DMS153 treated with DMSO at 0.1 percent for 48 hours (cell line): ENCODE measurements around the gene ANKRD22.
"Not testable (repeated sequence)": the region's sequence is repeated elsewhere in the genome, so short reads cannot be mapped to it uniquely, and the experiment has no call there.

Source experiments
- DNase-seq: peaks from one replicate; lab custom pipeline; 2025; ENCODE audit not compliant: unreplicated experiment; lab: John Stamatoyannopoulos, UW

Gene ANKRD22

DNA sequence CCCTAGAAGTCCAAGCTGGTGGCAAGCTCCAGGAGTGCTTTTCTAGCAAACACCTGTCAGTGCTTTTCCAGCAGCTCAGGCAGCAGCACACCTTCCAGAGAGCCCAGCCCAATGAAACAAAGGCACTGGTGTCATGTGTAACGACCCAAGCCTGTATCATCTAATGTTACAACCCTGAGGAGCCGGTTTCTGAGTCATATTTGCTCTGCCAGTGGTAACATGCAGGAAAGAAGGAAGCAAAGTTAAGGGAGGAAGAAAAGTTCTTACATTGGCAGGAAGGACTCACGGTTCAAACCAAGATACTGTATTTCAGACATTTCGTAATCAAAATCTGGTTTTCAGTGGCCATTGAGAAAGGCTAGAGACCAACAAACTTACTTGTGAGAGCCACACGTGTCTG lies at the start of gene ANKRD22:
Gene ANKRD22, minus strand, starts transcription at position 139 of the 400 bp plus-strand sequence. CDS start 237 bp downstream, outside the sequence.
- DNase-seq, result peak; percentile 45

DNA sequence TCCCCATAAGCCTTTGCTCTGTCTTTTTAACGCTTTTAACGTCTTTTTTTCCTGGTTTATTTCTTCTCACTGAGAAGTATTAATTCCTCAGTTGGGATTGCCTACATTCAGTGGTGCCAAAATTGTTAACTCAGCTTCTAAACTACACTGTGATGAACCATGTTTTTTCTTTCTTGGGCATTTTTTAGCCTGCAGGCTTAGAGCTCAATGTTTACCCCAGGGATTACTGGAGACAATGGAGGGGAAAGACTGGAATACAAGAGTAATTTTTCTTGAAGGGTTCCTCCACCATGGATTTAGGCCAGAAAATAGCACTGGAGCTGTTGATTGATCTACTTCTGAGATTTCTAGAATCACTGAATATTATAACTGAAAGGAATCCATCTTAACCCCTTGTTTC lies 48.2 kb upstream of the ANKRD22 start:
- no peak for DNase-seq

DNA sequence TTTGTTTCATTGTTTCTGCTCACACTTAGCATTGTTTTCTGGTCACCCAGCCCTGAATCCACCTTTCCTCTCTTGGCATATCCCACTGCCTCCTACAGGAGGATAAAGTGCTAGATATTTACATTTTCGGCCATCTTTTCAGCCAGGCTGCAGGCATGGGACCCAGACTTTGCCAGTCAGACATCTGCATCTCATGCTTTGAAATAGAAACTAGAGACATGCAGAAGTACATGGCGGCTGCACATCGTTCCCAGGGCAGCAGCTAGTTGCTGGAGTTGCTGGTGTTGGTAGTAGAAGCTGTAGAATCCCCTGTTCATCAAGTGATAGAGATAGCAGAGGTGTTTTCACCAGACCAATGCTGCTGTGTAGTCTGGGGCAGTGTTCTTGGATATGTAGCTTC lies 47.1 kb upstream of the ANKRD22 start:
- no peak for DNase-seq

DNA sequence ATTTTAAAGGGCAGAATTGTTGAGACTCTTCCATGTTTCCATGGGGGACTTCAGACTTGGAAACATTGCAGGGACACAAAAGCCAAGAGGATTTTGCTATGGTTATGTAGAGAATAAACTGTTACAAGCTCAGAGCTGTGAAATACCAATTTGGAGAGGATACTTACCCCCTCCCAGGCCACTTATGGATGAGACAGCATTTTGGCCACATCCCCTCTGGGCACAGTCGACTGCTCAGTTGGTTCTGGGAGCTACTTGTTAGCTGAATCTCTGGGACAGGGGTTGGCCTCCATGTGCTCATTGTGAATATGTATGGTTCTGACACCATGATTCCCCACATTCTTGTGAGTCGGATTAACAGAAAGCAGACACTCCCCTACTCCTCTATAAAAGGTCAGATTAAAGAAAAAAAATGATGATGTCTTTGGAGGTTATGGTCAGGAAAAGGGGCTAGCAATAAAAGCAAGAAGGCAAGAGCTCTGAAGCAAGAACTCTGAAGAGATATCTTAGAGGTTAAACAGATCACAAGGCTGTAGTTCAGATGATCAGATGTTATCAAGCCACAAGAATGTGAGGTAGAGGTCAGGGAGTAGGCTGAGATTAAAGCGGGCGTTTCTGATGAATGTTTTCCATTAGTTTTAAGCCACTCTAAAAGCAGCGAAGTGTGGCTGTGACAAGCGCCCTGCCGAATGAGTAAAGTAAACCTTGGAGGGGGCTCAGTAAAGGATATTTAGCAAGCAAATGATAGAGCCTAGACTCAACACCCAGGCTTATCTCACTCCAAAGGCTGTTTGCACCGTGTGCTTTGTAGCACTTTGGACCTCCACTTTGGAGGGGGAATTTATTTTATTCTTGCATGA lies 45.6 kb upstream of the ANKRD22 start:
- DNase-seq, result no peak

DNA sequence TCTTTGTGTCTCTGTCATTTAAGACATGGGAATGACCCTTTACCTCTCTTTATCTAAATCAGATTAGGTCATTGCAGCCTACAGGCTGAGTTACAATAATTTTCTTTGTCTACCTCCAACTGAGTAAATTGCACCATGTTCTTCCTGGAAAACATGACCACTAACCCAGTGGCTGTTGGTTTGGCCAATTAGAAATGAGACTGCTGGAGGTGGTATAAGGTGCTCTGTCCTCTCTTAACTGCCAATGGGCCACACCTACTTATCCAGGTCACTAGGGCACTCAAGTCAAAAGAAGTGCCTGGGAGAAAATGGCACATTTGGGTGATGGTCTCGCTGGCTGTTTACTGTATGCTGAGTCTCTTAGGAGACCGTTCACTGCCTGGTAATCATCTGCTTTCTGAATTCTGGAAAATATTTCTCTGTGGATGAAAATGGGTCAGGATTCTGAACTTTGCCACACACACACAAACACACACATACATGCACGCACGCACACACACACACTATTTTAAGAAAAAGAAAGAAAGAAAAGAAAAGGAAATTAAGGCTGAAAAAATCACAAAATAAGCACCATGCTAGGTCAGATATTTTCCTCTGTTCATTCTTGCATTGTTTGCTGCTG lies 44.8 kb upstream of the ANKRD22 start:
- DNase-seq, result no peak

DNA sequence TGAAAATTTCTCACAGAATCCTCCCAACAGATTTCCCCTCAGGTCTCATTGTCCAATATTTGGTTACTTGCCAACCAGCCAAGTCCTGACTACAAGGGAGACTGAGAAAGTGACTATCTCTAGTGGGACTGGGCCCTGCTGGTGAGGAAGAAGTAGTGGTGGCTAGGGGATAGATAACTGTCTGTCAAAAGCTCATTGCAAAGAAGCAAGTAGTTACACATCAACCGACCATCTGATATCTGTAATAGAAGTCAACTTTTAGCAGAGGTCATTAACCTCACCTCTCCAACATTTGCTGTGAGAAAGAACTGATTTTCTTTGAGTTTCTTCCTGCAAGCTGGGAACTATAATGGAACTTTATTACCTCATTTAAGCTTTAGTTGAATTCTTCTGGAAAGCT lies 43.6 kb upstream of the ANKRD22 start:
- no peak for DNase-seq

DNA sequence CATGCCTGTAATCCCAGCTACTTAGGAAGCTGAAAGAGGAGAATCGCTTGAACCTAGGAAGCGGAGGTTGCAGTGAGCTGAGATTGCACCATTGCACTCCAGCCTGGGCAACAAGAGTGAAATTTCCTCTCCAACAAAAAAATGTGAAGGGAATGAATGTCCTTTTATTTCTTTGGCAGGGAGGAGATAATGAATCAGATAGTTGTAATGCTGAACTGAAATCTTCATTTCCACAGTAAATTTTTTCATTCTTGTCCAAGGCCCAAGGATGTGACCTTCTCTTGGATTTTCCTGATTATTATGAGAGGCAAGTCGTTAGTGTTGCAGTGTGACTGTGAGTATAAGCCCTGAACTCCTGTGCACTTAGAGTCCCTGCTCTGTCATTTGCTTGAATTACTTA lies 42.0 kb upstream of the ANKRD22 start:
- no peak for DNase-seq

DNA sequence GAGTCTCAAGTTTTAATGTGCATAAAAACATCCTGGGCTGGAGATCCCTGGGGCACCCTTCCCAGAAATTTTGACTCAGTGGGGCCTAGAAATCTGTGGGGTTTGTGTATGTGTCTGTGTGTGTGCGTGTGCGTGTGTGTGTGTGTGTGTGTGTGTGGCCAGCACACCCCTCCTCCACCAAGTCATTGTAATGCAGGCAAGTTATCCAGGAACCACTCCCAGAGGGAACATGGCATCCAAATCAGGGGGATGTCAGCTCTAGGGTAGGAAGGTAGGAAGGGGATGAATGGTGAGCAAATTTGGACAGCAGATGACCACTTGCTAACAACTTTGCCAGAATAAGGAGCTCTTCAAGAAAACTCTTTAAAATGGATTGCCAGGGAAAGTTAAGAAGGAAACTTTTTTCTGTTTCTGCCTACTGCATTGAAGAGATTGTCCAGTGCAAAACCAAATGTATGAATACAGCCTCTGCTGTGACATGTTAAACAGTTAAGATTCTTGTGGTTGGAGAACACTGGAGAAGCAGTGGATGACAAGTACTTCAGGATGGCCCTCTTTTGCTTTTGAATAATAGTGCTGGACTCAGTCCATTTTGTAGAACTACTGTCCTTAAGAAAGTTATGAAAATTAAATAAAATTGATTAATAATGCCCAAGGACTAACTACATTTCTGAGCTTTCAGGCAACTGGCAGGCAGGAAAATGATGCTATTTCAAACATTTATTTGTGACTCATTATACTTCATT lies 40.8 kb upstream of the ANKRD22 start:
- DNase-seq, result no peak

DNA sequence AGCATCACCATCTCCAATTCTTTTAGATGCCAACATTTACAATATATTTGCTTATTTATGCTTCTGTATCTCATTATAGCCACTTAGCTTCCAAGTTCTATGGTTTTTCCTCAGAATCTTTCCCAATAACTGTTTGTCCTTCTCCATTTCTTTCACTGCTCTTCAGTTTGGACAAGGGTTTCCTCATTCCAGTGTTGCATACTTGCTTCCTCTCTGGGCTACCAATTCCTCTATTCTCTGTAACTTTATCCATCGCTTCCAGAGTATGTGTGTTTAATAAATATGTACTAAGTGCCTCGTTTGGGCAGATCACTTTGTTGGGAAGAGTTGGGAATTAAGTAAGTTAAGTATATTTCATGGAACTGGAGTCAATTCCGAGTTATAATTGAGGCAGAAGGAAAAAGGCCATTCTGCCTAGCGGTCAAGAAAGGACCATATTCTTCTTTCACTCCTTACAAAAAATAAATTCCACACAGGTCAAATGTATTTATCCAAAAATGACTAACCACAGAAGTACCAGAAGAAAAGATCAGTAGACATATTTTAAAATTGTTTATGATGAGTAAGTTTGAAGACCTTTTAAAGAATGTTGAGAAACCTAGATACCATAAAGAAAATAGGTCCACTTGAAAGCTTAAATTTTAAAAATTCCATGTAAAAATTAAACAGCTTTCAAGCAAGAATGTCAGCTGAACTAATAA lies 39.2 kb upstream of the ANKRD22 start:
- DNase-seq, result no peak

DNA sequence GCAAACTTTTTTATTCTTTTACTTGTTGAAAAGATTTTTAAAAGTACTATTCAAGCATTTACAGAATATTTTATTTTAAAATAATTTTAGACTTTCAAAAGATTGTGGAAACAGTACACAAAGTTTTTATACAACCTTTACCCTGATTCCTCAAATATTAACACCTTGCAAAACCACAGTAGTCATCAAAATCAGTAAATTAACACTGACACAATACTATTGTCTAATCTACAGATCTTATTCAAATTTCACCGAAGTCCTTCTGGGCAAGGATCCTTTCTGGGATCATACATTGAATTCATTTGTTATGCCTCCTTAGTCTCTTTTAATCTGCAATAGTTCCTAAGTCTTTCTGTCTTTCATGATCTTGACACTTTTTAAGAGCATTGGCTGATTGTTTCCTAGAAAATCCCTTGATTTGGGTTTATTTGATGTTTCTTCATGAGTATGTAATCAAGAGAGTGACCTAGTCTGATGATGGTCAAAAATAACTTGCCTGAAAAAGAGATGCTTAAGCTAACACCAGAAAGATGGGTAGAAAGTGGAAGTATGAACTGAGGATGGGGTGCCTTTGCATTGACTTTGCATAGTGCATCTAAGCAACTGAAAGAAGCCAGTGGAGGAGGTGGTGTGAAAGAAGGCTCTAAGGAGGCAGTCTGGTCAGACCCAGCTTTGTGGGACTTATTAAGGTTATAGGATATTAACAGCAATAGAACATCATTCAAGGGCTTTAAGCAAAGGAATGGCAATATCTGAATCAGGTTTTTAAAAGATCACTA lies 38.1 kb upstream of the ANKRD22 start:
- DNase-seq, result no peak

DNA sequence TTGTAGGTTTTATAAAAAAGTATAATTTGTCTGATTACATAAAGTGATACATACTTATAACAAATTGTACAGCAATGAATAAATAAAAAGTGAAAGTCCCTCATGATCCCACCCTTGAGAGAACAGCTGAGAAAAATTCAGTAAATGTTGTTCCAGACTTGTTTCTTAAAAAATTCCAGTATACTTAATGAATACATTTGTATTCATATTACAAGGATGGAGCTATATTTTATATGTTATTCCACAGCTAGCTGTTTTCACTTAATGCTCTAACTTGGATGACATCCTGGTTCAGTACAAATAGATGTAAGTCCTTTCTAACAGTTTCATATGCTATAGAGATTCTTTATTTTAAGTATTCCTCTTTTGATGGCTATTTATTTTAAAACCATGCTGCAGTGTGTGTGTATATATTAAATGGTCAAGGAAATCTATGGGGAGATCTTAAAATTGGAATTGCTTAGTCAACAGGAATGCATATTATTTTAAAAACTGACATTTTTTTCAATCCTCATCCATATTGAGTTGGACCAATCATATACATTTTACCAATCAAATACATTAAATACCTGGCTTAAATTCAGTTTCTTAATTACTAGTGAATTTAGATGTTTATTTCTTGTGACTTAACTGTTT lies 37.3 kb upstream of the ANKRD22 start:
- DNase-seq, result no peak

DNA sequence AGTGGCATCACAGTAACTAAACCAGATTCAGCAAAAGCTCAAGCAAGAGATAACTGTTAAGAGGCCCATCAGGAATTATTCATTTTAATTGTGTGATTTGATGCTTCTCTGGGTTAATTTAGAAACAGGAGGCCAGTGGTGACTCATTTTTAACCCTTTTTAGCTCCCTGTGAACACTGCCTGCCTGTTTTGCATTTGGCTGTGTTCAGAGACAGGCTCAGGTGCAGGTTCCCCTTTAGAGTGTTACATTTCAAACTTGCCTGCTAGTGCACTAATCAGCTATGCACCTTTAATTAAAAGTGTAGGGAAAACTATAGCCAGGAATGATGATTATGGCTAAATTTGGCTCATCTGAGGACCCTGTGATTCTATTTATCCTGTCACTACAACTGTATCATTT lies 34.9 kb upstream of the ANKRD22 start:
- DNase-seq, result no peak

DNA sequence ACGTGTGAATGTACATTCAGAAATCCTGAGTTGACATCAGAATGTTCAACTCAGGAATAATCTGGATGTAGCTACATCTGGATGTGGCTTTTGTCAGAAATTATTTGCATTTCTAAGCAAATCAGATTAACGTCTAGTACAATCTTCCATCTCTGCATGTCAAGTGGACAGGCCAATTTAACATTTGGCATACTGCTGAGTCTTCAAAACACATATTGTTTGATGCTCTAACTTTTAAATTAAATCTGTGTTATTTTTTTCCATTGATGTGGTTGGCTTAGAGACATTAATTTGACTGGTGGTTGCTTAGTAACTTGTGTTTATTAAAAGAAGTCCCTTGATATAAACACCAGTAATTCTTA lies 31.8 kb upstream of the ANKRD22 start:
- no peak for DNase-seq

DNA sequence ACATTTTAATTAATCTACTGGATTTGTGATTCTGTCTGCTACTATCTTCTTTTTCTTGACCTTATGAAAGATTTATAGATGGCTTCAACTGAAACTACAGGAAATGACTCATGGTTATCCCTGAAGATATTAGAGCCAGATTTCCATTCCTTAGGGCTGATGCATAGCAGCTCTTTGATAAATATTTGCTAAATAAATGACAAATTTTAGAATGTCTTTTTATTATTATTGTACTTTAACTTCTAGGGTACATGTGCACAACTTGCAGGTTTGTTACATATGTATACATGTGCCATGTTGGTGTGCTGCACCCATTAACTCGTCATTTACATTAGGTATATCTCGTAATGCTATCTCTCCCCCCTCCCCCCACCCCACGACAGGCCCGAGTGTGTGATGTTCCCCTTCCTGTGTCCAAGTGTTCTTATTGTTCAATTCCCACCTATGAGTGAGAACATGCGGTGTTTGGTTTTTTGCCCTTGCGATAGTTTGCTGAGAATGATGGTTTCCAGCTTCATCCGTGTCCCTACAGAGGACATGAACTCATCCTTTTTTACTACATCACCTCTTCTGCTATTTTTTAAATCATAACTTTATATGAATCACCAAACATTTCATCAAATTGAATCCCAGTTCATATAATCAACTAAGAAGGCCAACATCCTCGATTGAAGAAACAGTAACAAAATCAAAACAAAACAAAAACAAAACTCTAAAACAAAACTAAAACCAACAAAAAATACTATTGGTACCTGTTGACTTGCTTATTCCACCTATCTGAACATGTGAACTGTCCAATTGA lies 31.2 kb upstream of the ANKRD22 start:
- not testable (repeated sequence) for DNase-seq

DNA sequence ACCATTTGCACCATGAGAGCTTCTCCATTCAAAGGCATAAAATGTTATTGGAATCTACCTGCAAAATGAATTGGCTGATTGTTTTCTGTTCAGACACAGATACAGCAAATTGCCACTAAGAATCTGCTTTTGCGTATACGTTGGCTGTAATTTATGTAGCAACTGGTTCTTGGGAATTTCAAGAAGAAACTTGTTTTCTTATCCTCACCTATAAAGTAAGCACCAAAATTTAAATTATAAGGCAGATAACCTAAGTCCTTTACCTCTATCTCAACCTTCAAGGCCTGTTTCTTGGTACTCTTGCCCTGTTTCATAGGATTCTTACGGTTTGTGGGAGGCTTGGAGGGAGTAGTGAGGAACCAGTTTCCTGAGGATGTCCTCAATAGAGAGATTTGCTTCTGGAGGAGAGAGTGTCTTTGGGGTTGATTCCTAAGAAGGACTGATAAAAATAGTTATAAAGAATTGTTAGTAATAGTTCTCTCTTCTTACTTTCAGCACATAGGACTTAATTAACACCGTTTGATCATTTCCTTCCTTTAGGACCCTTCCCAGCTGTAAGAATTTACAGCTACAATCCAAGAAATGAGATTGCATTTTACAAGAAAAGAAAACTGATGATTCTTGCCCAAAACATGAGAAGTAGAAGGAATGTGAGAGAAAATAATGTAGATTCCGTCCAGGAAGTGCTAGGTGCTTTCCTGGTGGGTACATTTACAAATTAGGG lies 30.4 kb upstream of the ANKRD22 start:
- no peak for DNase-seq

DNA sequence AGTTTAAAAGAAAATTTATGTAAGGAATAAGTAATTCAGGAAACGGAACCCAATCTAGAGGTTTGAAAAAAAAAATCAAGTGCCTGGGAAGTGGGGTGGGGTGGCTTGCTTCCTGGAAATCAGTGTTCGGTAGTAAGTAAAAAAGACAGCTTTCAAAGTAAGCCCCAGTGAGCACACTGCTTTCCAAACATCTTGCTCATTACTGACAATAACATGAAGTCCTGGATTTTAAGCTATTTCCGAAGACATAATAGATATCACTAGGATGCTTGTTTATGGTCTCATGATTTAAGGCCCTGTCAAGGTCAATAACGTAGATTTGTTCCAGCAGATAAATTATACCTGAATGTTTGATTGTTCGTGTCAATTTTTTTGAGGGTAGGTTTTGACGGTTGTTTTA lies 29.7 kb upstream of the ANKRD22 start:
- no peak for DNase-seq

DNA sequence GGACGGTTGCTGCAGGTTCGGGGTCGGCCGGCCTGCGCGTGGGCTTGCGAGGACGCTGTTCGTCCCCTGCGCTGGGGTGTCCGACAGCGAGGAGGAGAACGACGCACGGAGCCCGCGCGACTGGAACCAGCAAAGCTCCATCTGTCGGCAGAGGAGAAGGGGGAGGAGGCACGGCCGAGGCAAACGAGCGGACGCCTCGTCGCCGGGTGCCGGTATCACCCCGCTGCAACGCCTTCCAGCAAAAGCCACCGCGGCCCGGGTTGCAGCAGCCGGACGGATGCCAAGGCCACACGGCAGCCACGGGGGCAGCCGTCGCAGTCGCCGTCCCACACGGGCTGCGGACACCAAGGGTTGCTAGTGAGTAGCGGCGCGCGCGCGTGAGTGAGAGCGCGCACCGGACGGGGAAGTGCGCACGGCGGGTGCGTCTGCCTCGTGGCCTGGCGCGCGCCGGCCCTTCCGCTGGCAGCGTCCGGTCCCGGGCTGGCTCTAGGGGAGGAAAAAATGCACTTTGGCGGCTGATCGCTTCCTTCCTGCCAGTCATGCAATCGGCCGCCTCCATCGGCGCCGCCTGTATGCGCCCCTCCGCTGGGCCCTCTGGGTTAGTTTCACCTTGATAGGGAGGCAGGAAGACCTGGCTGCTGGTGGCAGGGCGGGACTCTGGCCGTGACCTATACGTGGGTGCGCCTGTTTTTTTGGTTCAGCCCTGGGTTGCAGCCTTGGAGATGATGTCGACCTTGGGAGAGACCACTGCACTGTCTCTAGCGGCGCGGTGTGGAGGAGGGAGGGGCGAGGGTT lies 28.8 kb upstream of the ANKRD22 start:
- peak; percentile 78 for DNase-seq
